NCI-H226 (cell line): ENCODE measurements around the gene DYNC1LI2.
"Not testable (repeated sequence)": the region's sequence is repeated elsewhere in the genome, so short reads cannot be mapped to it uniquely, and the experiment has no call there.

Experiments
- DNase-seq: peaks from one replicate; pipeline ENCODE4 v3.0.0-alpha.2; 2015

The DYNC1LI2 gene

GRCh38 chr16:66751303-66751991 lies at the start of gene DYNC1LI2:
DYNC1LI2 (minus strand) TSS chr16:66751609; CDS start chr16:66751591, 18 bp downstream.
- DNase-seq: peak; percentile 49

- no peak for DNase-seq
Measured at GRCh38 chr16:66800856-66801255, 49.4 kb upstream of the DYNC1LI2 start.

- DNase-seq: peak; percentile 70
Measured at GRCh38 chr16:66798161-66798560, 46.8 kb upstream of the DYNC1LI2 start.

- DNase-seq: not testable (repeated sequence)
Measured at GRCh38 chr16:66793984-66794383, 42.6 kb upstream of the DYNC1LI2 start.

- DNase-seq: no peak
Measured at GRCh38 chr16:66790130-66790733, 38.8 kb upstream of the DYNC1LI2 start.

GRCh38 chr16:66787427-66787826 lies 36.0 kb upstream of the DYNC1LI2 start:
- DNase-seq: no peak

GRCh38 chr16:66786551-66786950 lies 35.1 kb upstream of the DYNC1LI2 start:
- DNase-seq: no peak

- no peak for DNase-seq
Measured at GRCh38 chr16:66776457-66776856, 25.0 kb upstream of the DYNC1LI2 start.

GRCh38 chr16:66774981-66775380 lies 23.6 kb upstream of the DYNC1LI2 start:
- DNase-seq: no peak

- DNase-seq: no peak
Measured at GRCh38 chr16:66758086-66758485, 6.7 kb upstream of the DYNC1LI2 start.

GRCh38 chr16:66754819-66755218 lies 3.4 kb upstream of the DYNC1LI2 start:
- DNase-seq: no peak

- DNase-seq: no peak
Measured at GRCh38 chr16:66754211-66754610, 2.8 kb upstream of the DYNC1LI2 start.

GRCh38 chr16:66752958-66753357 lies 1.5 kb upstream of the DYNC1LI2 start:
- DNase-seq: no peak

GRCh38 chr16:66752379-66752778 lies 970 bp upstream of the DYNC1LI2 start:
- DNase-seq: no peak

- no peak for DNase-seq
Measured at GRCh38 chr16:66751992-66752322, 548 bp upstream of the DYNC1LI2 start.

- DNase-seq: no peak
Measured at GRCh38 chr16:66751053-66751302, 431 bp downstream of the DYNC1LI2 start.

GRCh38 chr16:66750279-66751052 lies 943 bp downstream of the DYNC1LI2 start:
- DNase-seq: no peak

- no peak for DNase-seq
Measured at GRCh38 chr16:66746682-66747081, 4.7 kb downstream of the DYNC1LI2 start.

- DNase-seq: no peak
Measured at GRCh38 chr16:66746048-66746447, 5.4 kb downstream of the DYNC1LI2 start.

GRCh38 chr16:66741950-66742808 lies 9.2 kb downstream of the DYNC1LI2 start:
- no peak for DNase-seq

GRCh38 chr16:66741169-66741900 lies 10.1 kb downstream of the DYNC1LI2 start:
- DNase-seq: peak; percentile 86

- DNase-seq: no peak
Measured at GRCh38 chr16:66740533-66740932, 10.9 kb downstream of the DYNC1LI2 start.

- DNase-seq: no peak
Measured at GRCh38 chr16:66740010-66740409, 11.4 kb downstream of the DYNC1LI2 start.
